Hepatocyte (in vitro differentiated cells): ENCODE results near the gene S100A3.

Experiments
- EZH2 ChIP-seq: fragments of 200-600 bp; sonication (generic); IDR thresholded peaks from 2 replicates; pipeline ENCODE4 v1.6.1; 2016; ENCODE audit warnings: antibody characterized with exemption, mild to moderate bottlenecking, borderline replicate concordance
- EZH2phosphoT487 ChIP-seq: fragments of 200-600 bp; sonication (generic); IDR thresholded peaks from one replicate; pipeline ENCODE4 v1.6.1; 2018; ENCODE audit warnings: antibody characterized with exemption, mild to moderate bottlenecking, low read depth, moderate library complexity; ENCODE audit not compliant: unreplicated experiment, severe bottlenecking
- TF ChIP-seq, protein P1 (sequence below): fragments of 200-600 bp; sonication (generic); IDR thresholded peaks from 2 replicates; pipeline ENCODE4 v1.5.1; 2016; ENCODE audit warnings: antibody characterized with exemption, mild to moderate bottlenecking; ENCODE audit not compliant: poor library complexity

DNA sequence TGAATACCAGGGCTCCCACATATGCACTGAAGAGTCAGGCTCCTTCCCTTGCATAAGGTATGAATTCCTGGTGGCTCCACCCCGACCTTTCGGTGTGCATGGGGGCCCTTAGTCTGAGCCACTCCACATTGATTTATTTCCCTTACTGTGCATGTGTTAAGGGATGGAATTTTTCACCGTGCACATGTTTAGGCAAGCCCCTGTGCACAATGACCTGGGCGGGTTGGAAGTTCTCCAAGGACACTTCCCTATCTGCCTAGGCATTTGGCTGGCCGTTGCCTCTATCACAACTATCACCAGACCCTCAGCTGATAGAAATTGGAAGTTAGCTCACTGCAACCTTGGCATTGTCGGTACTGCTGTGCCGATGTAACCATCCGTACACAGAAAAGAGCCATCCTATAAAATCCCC, 22.9 kb downstream of the S100A3 start:
- TF ChIP-seq, protein P1, sequence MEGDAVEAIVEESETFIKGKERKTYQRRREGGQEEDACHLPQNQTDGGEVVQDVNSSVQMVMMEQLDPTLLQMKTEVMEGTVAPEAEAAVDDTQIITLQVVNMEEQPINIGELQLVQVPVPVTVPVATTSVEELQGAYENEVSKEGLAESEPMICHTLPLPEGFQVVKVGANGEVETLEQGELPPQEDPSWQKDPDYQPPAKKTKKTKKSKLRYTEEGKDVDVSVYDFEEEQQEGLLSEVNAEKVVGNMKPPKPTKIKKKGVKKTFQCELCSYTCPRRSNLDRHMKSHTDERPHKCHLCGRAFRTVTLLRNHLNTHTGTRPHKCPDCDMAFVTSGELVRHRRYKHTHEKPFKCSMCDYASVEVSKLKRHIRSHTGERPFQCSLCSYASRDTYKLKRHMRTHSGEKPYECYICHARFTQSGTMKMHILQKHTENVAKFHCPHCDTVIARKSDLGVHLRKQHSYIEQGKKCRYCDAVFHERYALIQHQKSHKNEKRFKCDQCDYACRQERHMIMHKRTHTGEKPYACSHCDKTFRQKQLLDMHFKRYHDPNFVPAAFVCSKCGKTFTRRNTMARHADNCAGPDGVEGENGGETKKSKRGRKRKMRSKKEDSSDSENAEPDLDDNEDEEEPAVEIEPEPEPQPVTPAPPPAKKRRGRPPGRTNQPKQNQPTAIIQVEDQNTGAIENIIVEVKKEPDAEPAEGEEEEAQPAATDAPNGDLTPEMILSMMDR: no peak
- TF ChIP-seq EZH2 (no peak), EZH2phosphoT487 (no peak)
